Smooth muscle cell of the brain vasculature (primary cell): ENCODE data around the gene NKTR.

Source experiments
- DNase-seq: peaks from one replicate; pipeline ENCODE4 v3.0.0-alpha.2; 2012; ENCODE audit warnings: low read depth, low spot score

NKTR gene

DNA sequence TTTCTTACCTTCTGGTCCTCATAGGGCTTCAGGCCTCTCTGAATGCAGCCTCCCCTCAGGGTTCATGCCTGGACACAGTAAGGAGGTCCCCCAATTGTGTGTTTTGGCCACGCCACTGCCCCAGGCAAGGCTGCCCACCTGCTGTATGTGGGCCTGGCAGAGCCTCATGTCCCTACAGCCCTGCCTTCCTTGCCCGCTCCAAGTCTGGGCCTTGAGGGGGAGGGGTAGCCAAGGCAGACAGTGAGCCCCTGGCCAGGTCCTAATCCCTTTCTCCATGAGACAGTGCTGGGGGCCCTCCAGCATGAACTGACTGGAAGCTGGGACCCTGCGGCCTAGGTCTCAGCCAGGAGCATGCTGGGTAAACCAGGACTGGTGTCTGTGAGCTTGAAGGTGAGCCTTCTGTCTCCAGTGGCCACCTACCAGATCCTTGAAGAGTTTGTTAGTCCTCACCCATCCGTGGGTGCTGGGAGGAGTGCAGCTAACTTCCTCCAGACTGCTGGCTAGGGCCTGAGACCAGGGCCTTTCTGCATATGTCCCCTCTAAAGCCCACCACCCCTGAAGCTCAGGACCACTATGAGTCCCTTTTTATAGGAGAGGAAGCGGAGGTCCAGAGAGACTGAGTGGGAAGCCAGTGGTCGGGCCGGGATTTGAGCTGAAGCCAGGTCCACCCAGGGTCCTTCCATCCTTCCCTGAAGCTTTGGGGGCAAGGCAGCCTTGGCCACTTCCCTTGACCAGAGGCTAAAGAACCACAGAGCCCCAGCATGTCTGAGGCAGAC, 61.7 kb downstream of the NKTR start:
- no peak for DNase-seq

DNA sequence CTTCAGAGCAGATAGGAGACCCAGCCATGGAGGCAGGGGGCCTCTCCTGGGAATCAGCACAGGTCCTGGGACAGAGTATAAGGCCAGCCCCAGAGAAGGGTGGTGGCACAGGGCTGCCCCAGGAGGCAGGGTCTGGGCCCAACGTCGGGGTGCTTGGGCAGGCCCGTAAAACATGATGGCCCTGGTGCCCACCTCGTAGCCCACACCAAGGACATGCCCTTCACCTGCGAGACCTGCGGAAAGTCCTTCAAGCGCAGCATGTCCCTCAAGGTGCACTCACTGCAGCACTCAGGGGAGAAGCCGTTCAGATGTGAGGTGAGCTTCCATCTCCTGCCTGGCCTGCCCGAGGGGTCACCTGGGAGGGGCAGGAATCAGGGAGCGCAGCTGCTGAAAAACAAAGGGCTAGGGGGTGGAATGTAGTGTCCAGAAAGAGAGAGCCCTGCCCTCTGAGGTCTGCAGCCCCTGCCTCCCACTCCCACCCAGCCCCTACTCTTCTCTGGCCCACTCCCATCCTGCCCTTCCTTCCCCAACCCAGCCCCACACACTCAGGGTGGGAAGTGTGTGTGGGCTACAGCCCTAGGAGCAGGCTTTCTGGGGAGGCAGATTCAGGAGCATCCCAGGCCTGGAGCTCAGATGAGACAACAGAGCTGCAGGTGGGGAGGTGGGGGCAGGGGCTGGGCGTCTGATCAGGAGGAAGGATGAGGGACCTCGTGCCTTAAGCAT, 62.5 kb downstream of the NKTR start:
- no peak for DNase-seq

DNA sequence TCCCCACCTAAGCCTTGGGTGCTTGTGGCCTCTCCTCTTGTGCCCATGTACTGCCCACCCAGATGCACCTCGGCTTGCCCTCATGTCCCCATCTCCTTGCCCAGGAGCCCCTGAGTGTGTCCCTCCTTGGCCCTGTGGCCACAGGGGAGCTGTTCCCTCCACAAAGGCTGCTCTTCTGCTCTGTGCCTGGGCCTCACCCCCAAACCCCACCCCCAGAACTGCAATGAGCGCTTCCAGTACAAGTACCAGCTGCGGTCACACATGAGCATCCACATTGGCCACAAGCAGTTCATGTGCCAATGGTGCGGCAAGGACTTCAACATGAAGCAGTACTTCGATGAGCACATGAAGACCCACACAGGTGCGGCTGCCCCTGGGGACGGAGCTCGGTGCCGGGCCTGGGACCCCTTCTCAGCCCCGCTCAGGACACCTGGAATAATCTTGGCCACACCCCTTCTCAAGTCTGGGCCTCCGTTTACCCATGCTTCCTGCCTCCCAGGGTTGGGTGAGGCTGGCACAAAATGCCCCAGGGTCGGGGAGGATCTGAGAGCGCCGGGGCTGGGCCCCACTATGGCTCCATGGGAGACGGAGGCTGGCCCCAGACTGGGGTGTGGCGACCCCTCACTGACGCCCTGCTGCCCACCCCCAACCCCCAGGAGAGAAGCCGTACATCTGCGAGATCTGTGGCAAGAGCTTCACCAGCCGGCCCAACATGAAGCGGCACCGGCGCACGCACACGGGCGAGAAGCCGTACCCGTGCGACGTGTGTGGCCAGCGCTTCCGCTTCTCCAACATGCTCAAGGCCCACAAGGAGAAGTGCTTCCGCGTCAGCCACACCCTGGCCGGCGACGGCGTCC, 63.3 kb downstream of the NKTR start:
- no peak for DNase-seq

DNA sequence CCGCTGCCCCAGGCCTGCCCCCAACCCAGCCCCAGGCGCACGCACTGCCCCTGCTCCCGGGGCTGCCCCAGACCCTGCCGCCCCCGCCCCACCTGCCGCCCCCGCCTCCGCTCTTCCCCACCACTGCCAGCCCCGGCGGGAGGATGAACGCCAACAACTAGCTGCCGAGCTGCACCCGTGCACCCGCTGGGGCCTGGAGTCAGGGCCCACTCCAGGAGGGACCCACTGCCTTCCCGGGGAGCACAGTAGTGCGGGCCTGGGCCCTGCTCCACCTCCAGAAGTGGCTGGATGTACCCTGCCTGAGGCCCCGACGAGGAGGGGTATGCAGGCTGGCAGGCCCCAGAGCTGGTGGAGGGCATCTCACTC, 63.9 kb downstream of the NKTR start:
- DNase-seq, result no peak

DNA sequence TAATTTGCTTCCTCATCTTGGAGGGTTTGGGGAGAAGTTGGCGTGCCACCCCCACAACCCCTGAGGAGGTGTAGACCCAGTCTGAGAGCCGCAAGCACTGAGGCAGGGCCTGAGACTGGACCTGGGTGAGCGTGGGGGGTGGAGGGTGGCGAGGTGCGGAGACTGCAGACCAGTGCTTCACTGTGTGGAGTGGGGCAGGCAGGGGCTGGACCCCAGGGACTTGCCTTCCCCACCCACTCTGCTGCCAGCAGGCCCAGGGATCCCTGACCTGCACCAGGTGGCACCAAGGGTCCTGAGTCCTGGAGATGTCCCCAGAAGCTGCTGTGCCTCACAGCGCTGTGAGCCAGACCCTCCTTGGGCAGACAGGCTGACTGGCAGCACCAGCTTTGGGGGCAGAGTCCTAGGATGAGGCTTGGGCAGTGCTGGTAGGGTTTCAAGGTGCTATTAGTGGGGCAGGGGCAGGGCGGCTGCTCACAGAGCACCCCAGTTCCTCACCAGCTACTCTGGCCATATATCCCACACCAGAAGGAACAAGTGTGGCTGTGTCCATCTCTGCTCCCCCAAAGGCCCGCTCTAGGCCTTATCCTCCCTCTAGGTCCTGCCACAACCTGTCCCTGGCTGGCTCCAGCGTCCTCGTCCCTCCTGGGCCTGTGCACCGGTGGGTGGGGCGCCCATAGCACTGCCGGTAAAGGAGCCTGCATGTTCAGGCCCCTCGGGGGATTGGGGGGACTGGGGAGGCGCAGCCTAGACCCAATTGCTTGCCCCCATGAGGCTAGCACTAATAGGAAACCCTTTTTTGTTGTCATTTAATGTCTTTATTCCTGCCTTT, 64.8 kb downstream of the NKTR start:
- DNase-seq, result no peak

DNA sequence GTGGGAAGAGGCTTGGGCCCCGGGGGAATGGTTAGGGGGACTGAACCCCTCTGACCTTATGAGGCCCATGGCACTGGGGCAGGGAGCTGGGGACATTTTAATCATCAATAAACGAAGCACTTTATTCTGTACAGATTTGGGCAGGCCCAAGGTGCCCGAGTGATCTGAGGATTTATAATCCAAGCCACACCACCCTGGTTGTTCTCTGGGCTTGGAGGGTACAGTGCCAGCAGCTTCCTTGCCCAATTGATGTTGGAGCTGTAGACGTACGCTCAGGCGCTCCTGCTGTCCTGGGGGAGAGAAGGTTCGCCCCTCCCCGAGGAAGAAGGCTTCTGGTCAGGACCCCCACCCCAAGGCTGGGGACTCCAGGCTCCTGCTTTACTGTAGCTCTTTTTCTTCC, 65.5 kb downstream of the NKTR start:
- no peak for DNase-seq

DNA sequence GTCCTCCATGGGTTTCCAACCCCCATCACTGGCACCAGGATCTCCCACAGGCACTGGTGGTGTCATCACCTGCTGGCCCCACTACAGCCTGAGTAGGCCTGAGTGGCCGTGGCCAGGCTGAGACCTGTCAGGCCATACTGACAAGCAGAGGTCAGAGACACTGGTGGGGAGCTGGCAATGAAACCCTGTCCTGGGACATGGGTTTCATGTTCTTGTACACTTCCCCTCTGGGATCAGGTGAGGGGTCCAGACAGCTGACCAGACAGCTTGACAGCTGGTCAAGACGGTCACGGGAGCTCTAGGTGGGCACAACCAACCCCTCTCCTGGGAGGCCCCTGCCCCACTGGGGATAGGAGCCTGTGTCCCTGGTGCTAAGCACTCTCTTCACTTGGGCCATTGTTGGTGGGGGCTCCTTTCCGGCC, 66.1 kb downstream of the NKTR start:
- DNase-seq, result no peak

DNA sequence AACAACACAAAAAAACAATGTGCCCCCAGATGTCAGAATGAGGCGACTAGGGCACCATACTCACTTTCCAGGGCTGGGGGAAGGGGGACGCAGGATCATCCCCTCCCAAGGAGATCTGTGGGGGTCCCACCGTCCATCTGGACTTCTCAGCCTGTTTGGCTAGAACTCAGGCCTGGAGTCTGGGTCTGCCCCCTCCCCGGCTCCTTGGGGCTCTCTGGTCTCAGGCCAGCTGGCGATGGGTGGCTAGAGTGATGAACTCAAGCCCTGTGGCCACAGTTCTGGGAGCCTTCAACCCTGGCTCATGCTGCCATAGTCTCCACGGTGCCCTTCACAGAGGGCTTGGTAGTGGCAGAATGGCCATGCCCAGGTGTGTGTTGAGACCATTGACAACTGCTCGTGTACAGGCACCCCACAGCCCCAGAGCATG, 66.6 kb downstream of the NKTR start:
- DNase-seq, result no peak

DNA sequence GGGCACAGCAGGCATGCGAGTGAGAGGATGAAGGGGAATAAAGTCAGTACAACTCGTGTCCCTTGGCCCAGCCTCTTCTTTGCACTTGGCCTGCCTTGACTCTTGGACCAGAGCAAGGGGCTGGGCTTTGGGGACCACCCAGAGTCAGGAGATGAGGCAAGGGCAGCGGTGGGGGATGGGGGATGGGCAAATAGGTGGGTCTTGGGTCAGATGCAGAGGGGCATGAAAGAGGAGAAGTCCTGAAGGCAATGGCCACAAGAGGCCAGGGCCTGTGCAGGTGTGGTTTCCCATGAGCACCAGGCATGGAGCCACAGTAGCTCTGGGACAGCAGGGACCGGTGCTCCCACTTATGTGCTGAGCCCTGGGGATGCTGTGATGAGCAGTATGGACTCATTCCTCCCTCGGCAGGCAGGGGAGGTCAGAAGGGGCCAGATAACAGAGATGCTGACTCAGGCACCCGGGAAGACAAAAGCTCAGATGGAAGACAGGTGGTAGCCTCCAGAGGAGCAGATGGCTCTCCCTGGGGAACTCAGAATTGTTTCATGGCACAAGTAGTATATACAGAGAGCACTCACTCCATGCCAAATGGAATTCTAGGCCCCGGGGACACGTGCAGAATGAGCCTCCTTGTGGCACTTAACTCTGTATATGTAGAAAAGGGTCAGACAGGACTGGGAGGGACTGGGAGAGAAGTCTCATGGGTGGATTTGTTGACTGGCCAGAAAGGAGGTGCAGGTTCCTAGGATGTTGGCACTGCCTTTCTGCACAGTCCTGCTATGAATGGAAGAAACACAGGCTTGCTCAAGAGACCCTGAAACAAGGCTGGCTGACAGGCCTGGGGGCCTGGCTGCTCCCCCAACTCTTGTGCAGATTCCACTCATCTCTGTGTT, 67.3 kb downstream of the NKTR start:
- DNase-seq, result no peak

DNA sequence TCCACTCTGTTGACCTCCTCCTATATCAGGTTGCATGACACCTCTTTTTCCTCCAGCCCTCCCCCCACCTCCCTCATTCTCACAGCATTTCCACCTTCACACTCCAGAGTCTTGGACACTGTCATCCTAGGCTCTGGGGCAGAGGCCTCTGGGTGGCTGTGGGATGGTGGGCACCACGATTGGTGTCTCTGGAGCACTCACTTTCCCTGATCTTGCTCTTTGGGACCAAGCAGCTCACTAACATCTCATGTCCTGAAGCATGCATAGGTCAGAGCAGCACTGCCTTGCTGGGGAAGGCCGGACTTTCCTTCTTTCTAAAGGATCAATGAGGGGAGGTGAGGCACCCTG, 67.9 kb downstream of the NKTR start:
- no peak for DNase-seq

DNA sequence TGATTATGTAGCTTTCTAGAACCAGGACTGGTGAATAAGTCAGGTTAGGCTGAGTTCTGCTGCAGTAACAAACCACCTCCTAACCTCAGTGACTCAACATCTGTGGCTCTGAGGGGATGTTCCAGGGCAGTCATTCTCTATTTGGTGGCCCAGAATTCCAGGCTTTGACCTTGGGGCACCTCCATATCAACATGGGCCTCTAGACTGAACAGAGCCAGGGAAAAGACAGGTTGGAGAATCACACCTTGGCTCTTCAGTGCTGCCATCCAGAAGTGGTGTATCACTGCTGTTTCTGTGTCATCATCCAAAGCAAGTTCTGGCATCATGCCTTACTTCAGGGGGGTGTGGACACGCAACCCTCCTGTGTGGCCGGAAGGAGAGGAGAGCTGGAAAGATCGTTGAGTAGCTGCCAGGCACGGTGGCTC, 68.3 kb downstream of the NKTR start:
- DNase-seq, result no peak

DNA sequence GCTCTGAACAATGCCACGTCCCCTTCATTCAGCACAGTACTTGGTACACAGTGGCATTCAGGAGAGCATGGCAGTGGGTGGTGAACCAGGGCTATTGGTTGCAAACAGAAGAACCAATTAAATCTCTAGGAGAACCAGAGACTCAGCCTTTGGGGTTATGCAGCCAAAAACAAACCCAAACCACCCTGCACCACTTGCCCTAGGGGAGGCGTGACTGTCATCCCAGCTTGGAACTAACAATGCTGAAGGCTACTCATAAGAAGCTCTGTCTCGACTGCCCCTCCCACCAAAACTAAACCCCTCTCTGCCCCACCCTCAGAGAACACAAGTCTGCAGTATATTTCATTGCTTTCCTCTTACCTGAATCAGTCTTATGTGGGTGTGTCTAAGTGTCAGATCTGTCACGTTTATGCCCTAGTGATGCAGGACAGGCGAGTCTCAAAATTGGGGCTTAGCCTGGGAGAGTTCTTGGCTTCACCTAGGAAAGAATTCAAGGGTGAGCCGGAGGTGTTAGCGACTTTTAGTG, 69.6 kb downstream of the NKTR start:
- no peak for DNase-seq

DNA sequence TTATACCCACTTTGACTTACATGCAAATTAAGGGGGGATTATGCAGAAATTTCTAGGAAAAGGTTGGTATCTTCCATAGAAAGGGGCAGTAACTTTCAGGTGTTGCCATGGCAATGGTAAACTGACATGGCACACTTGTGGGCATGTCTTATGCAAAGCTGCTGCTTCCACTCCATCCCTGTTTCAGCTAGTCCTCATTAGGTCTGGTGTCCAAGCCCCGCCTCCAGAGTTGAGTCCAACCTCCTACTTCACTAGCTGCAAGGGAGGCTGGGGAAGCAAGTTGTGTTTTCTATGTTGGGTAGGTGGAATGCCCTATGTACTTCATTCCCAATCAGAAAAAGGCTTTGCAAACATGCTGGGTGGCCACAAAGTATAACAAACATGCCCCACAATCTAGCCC, 70.2 kb downstream of the NKTR start:
- no peak for DNase-seq

DNA sequence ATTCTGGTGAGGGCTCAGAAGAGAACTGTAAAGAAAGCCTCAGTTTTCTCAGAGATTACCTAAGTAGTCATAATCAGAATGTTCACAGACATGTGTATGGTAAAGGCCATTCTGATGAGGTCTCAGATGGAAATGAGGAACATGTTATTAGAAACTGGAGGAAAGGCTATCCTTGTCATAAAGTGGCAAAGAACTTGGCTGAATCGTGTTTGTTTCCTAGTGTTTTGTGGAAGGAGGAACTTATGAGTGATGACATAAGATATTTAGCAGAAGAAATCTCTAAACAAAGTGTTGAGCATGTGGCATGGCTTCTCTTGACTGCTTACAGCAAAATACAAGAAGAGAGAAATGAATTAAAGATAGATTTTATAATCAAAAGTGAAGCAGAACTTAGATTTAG, 72.0 kb downstream of the NKTR start:
- no peak for DNase-seq

DNA sequence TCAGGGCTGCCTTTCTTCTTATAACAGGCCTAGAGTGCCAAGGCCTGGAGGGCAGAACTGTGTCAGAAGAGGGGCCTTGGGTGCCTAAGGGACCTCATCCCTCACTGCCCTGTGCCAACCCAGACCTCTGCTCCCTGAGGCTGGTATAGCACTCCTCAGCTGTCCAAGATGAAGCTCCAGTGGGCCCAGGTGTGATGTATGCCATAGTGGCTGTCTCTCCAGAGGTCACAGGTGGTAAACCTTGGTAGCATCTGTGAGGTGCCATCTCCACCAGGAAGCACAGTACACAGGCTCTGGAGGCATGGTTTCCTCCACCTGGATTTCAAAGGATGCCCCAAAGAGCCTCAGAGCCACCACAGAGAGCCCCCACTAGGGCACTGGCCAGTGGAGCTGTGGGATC, 72.6 kb downstream of the NKTR start:
- no peak for DNase-seq

DNA sequence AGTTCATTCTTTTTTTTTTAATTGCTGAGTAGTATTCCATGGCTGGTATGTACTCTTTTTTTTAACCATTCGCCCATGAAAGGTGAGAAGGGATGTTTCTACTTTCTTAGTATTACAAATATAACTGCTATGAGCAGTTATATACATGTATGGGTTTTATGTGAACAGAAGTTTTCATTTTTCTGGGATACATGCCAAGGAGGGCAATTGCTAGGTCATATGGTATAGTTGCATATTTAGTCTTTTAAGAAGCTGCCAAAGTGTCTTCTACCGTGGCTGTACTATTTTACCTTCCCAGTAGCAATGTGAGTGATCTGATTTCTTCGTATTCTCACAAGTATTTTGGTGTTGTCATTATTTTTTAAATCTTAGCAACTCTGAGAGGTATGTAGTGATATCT, 73.7 kb downstream of the NKTR start:
- DNase-seq, result no peak

DNA sequence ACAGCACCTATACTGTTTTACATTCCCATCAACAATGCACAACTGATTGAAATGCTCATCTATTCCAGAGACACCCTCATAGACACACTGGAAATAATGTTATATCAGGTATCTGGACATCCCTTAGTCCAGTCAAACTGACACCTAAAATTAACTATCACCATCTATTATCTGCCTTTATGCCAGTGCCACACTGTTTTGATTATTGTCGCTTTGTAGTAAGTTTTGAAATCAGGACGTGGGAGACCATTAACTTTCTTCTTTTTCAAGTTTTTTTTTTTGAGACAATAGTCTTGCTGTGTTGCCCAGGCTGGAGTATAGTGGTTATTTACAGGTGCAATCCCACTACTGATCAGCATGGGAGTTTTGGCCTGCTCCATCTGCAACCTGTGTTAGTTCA, 75.4 kb downstream of the NKTR start:
- no peak for DNase-seq

DNA sequence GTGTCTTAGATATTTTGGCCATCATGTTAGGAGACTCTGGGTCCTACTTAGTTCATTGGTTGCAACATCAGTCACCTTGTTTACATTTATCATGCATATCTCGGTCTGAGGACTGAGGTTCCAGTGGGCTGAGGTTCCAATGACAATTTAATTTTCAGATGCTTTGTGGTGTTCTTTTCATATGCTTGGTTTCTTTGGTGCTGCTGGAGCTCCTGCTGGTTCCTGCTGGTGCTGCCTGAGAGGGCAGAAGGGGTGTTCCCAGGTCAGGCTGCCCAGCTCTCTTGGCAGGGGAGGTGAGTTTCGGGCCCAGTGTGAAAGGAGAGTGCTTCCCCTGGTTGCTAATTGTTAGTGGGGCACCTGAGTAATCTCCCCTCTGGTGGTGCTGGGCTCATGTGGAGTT, 78.0 kb downstream of the NKTR start:
- DNase-seq, result no peak

DNA sequence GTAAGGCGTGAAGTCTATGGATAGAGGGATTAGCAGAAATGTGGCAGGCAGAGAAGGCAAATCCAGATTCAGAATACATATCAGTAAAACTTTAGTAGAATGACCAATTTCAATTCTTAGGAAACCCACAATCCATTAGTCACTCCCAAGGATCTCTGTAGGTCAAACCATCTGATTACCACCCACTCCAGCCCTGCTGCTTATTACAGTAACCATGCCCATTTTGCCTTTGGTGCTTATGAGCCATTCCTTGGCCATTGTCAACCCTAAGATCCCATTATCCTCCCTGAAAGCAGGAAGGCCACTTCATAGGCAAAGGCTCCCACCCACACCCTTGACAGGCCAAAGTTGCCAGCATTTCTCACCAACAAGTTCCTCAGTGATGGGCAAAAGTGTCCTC, 79.8 kb downstream of the NKTR start:
- DNase-seq, result no peak

DNA sequence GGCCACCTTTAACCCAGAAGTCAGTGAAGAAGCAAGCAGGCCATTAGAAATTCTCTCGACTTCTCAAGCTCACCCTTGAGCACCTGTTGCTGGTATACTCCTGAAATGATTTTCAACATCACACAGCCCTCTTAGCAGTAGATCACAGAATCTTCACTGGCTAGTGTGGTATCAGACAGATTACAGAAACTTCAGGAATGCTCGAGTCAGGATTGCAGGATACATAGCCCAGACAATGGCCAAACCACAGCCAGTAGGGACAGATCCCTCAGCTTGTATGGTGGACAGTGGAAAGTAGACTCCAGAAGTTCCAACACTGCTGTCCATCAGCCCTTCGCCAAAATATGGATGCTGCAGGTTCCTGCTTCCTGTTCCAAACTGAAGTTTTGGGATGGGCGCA, 80.3 kb downstream of the NKTR start:
- DNase-seq, result no peak
